ENCODE data around the gene SNX5.

Gene SNX5

DNA sequence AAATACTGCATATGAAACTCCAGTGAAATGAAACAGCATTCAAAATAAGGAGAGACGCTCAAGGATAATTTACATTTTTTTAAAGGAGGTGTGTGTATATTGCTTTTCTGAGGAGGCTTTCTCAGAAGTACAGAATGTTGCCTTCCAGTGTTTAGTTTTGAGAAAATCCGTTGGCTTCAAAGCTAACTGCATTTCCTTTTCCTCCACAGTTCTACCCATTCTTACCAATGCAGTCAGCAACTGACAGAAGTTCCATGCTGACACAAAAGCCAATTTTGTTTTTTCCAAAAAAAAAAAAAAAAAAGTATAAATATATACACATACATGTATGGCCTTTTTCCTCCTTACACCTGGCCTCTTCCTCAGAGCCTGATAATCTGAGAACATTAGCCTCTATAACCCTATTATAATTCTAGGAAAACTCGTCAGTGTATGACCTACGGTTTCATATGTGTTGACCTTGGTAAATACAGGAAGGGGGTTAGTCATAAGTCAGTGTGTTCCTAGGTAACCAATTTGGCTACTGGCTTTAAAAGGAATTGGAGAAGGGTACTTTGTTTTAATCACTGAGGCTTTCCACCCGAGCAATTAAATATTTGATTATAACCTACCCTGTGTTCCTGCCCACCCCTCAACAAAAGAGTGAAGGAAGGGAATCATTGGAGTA is 24.4 kb upstream of the SNX5 start:
- no peak for DNase-seq (ENCODE audit: low read depth)

DNA sequence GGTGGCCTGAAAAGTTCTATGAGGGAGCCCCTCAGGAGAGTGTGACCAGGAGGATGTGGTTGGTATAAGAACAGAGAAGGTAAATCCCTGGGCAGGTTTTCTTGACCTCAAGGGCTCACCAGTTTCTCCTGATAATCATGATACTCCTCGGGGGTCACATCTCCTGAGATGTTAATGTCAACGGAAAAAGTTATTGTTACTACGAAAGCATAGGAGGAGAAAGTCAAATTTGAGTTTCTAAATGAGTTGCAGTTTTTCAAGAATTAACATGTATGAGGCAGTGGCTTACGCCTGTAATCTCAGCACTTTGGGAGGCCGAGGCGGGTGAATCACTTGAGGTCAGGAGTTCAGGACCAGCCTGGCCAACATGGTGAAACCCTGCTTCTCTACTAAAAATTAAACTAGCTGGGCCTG is 23.6 kb upstream of the SNX5 start:
- no peak for DNase-seq (ENCODE audit: low read depth)

DNA sequence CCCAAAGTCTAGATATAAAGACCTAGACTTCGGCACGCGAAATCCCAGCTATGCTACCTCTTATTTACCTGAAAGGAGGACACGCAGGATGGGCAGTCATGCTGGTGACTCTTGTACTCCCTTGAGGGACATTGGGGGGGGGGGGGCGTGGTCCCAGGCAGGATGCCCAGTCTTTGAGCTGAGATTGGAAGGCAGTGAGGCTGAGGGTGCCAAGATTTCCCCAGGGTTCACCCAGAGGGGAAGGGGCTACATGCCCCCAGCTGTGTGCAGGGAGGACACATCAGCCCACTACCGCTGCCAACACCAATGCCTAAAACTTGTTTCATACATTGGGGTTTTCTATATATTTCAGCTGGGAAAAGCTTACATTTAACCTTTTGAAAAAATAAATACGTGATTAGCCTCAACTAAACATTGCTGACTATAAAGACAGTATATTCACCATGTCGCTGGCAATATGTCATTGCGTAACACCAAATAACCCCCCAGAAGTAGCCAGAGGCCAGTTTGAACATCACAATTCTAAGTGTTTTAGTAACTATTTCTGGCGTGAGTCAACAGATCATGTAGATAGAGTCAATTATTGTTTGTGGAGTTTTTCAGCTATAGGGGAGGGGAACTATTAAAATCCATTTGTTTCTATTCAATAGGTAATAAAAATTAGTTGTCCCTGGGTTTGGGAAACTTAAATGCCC is 21.8 kb upstream of the SNX5 start:
- no peak for DNase-seq (ENCODE audit: low read depth)

GRCh38 chr20:17987988-17988387 is 19.4 kb upstream of the SNX5 start:
- DNase-seq (ENCODE audit: low read depth) = no peak

GRCh38 chr20:17985388-17986018 is 16.9 kb upstream of the SNX5 start:
- DNase-seq (ENCODE audit: low read depth) = no peak

DNA sequence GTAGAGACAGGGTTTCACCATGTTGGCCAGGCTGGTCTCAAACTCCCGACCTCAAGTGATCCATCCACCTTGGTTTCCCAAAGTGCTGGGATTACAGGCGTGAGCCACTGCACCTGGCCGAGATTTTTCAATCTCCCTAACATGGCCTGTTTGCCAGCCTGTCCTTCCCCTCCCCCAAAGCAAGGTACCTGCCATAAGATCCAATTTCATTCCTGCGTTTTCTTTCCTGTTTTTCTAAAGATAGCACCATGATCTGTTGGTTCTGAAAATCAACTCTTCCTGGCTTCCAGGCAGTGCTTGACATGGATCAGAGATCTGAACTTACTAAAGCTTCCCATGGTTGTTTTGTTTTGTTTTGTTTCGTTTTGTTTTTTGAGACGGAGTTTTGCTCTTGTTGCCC is 7.7 kb upstream of the SNX5 start:
- DNase-seq (ENCODE audit: low read depth) = no peak

DNA sequence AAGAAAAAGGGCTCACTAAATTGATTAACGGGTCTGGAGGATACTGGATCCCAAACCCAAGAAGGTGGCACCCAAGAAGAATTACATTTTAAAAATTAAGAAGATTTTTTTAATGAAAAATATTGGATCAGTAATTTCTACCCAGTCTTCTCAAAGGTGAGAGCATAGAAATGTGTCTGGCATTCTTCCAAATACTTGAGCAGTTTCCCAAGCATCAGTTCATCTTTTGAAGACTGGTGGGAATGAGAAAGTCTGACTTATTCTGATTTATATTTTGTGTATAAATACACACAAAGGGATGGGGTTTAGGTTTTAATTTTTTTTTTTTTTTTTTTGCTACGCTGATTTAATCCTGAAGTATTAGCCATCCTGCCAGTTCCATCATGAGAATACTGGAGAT is 3.5 kb upstream of the SNX5 start:
- no peak for DNase-seq (ENCODE audit: low read depth)

DNA sequence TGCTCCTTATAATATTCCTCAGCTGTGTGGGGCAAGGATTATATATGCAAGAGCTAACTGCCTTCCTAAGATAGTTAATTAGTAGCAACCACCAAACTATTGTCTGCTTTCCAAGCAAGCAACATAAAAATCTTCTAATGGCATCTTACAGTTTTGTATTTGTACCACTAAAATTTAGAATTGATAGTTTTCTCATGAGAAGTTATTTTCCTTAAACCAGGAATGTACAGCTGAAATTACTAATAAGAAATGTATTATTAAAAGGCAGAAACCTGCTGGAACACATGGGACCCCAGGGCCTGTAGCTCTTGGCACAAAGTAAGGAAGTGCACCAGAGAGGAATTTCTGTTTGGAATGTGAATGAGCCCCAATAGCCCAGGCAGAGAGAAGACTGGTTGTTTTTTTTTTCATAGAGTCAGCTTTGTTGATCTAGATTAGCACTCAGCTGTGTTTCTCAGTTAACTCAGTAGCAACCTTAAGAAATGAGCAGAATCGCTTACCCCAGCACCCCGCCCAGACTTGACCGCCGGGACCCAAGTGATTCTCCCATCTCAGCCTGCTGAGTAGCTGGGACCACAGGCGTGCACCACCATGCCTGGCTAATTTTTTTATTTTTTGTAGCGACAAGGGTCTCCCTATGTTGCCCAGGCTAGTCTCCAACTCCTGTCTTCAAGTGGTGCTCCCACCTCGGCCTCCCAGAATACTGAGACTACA is 2.9 kb upstream of the SNX5 start:
- no peak for DNase-seq (ENCODE audit: low read depth)

GRCh38 chr20:17969884-17970409 is 1.4 kb upstream of the SNX5 start:
- no peak for DNase-seq (ENCODE audit: low read depth)

- DNase-seq (ENCODE audit: low read depth) = no peak
These were observed 787 bp upstream of the SNX5 start for GRCh38 chr20:17969278-17969883.

GRCh38 chr20:17967521-17968365 is 851 bp downstream of the SNX5 start:
- DNase-seq (ENCODE audit: low read depth) = no peak

DNA sequence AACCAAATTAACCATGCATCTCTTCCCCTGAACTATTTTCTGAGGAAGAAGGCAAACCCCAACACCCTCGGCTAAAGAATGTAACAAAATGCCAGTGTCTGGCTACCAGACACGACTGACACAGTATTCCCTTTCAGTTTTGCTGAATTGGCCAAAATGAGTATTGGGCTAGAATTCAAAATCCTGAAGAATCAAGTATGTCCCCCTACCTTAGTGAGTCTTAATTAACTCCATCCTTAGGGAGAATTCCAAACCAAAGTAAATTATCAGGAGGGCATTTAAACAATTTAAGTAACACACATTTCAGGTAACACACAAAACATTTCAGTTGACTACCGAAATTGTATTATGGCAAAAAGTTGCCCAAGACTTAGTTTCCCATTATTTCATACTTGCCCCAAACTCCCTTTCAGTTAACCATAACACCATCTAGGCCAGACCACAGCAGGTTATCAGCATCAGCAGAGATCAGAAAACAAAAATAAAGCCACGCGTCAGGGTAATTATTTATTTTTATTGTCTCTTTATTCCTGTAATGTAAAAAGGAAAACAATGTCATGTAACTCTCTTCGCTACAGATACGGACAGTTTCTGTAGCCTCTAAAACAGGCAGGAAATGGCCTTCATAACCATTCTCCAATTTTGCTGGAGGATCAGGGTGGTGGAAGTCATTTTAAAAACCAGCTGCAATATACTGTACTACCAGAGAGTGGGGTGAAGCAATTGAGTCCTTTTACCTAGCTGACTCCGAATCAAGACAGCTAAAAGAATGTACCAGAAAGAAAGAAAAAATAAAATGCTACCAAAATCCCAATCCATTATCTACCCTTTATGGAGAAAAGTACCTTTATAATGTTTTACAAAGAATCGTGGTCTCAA is 1.9 kb downstream of the SNX5 start:
- no peak for DNase-seq (ENCODE audit: low read depth)

- no peak for DNase-seq (ENCODE audit: low read depth)
These were observed 3.4 kb downstream of the SNX5 start for GRCh38 chr20:17965042-17965697.

DNA sequence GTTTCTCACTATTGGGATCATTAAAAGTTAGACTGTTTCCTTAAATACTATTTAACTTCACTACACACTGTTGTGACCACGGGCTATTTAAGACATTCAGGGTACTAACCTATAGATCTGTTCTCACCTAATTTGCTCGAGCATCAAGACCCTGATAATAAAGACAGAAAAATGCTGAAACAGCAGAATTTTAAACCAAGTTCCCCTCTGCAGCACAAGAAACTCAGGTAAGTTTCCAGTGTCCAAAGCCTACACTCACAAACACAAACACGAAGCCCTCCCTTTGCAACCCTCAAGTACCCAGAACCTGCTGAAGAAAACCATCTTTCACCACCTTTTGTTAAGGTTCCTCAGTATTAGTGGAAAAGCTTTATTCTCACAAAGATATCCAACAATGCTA is 4.0 kb downstream of the SNX5 start:
- no peak for DNase-seq (ENCODE audit: low read depth)

GRCh38 chr20:17964073-17964472 is 4.5 kb downstream of the SNX5 start:
- no peak for DNase-seq (ENCODE audit: low read depth)

GRCh38 chr20:17963114-17963897 is 5.3 kb downstream of the SNX5 start:
- no peak for DNase-seq (ENCODE audit: low read depth)

- DNase-seq (ENCODE audit: low read depth) = no peak
These were observed 7.0 kb downstream of the SNX5 start for GRCh38 chr20:17961587-17961940.

DNA sequence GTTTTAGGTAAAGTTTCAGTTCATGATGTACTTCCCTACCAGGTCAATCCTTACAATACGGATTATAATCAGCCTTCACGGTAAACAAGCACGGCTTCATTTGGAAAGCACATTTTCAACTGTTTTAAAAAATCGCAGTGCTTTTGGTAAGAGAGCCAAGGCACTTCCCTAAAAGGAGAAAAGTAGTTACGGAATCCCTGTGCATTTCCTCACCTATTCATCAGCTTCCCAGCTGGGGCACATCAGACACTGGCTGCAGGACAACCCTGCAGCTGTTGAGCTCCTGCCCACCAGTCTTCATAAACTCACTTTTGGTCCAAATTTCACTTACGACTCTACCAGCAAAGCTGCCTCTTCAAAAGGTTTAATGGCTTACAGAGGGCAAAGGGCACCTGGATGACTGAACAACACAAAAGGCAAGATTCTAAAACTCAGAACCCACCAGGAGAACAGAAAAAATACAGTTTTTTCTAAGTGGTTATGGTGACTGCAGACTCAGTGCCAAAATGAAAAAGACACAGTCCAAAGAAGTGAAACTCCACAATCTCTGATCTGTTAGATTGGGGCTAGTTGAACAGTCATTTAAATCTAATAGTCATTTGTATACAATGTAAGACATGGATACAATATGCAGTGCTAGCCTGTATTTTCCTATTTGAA is 7.5 kb downstream of the SNX5 start:
- DNase-seq (ENCODE audit: low read depth) = no peak

All from stimulated activated CD8-positive, alpha-beta memory T cell treated with anti-CD3 and anti-CD28 coated beads, Interleukin-12 subunit alpha, Interleukin-12 subunit beta, amount 100 ng/mL, for 1 hour (primary cell).